KBM-7 (cell line): ENCODE data around the gene IL36G.

ENCODE experiments used
- DNase-seq: peaks from one replicate; pipeline ENCODE4 v3.0.0-alpha.2; 2015
- in situ Hi-C: fragments of 300-500 bp; cut with MboI; formaldehyde crosslinking; loops from 2 replicates; pipeline ENCODE4 v1.14.3; 2020; ENCODE audit warnings: low sequenced_read_pairs, low pct_unique_long_range_greater_than_20kb, mixed read lengths

IL36G gene

GRCh38 chr2:112962308-112963175 lies 15.3 kb upstream of the IL36G start:
- in situ Hi-C loops = no loop called here
- no peak for DNase-seq

- no peak for DNase-seq
- in situ Hi-C loops = no loop called here
Measured at GRCh38 chr2:112967023-112967422, 10.8 kb upstream of the IL36G start.

GRCh38 chr2:112972423-112973086 lies 5.3 kb upstream of the IL36G start:
- in situ Hi-C loops = no loop called here
- DNase-seq = no peak

GRCh38 chr2:112973156-112973555 lies 4.7 kb upstream of the IL36G start:
- in situ Hi-C loops = no loop called here
- DNase-seq = no peak

- in situ Hi-C loops = no loop called here
- DNase-seq = no peak
Measured at GRCh38 chr2:112979731-112980130, 1.9 kb downstream of the IL36G start.

- DNase-seq = no peak
- in situ Hi-C loops = no loop called here
Measured at GRCh38 chr2:112980537-112980936, 2.7 kb downstream of the IL36G start.

GRCh38 chr2:112985090-112985489 lies 7.3 kb downstream of the IL36G start:
- in situ Hi-C loops = no loop called here
- no peak for DNase-seq

GRCh38 chr2:112989611-112990010 lies 11.8 kb downstream of the IL36G start:
- no peak for DNase-seq
- in situ Hi-C loops = no loop called here

- DNase-seq = no peak
- in situ Hi-C loops = no loop called here
Measured at GRCh38 chr2:112993831-112994230, 16.0 kb downstream of the IL36G start.

GRCh38 chr2:112994648-112995047 lies 16.8 kb downstream of the IL36G start:
- DNase-seq = no peak
- in situ Hi-C loops = no loop called here

GRCh38 chr2:112995346-112995920 lies 17.6 kb downstream of the IL36G start:
- no peak for DNase-seq
- in situ Hi-C loops = no loop called here

- DNase-seq = no peak
- in situ Hi-C loops = no loop called here
Measured at GRCh38 chr2:112996635-112997034, 18.8 kb downstream of the IL36G start.

- DNase-seq = no peak
- in situ Hi-C loops = no loop called here
Measured at GRCh38 chr2:112997151-112997550, 19.3 kb downstream of the IL36G start.

- in situ Hi-C loops = no loop called here
- DNase-seq = no peak
Measured at GRCh38 chr2:113000436-113000835, 22.6 kb downstream of the IL36G start.

GRCh38 chr2:113002677-113003076 lies 24.9 kb downstream of the IL36G start:
- in situ Hi-C loops = no loop called here
- DNase-seq = no peak

GRCh38 chr2:113005030-113005509 lies 27.3 kb downstream of the IL36G start, which contains the start of gene IL36A:
Gene IL36A, plus strand, starts transcription at chr2:113005459. Its CDS starts 413 bp downstream, at chr2:113005872.
- no peak for DNase-seq
- in situ Hi-C loops = no loop called here

- DNase-seq = no peak
- in situ Hi-C loops = no loop called here
Measured at GRCh38 chr2:113007250-113007649, 29.4 kb downstream of the IL36G start.

GRCh38 chr2:113009622-113010021 lies 31.8 kb downstream of the IL36G start:
- DNase-seq = no peak
- in situ Hi-C loops = no loop called here

GRCh38 chr2:113010088-113010487 lies 32.3 kb downstream of the IL36G start:
- DNase-seq = no peak
- in situ Hi-C loops = no loop called here

- in situ Hi-C loops = no loop called here
Measured at GRCh38 chr2:113011108-113011507, 33.3 kb downstream of the IL36G start.

More at GRCh38 chr2:113011108-113011507, 33.3 kb downstream of the IL36G start:
- no peak for DNase-seq
